ENCODE results near the gene ABCG4.
A peak's percentile ranks its signal among the peaks of the same experiment; 100 is the strongest.
"Not testable (repeated sequence)": the region's sequence is repeated elsewhere in the genome, so short reads cannot be mapped to it uniquely, and the experiment has no call there.

ABCG4 gene

DNA sequence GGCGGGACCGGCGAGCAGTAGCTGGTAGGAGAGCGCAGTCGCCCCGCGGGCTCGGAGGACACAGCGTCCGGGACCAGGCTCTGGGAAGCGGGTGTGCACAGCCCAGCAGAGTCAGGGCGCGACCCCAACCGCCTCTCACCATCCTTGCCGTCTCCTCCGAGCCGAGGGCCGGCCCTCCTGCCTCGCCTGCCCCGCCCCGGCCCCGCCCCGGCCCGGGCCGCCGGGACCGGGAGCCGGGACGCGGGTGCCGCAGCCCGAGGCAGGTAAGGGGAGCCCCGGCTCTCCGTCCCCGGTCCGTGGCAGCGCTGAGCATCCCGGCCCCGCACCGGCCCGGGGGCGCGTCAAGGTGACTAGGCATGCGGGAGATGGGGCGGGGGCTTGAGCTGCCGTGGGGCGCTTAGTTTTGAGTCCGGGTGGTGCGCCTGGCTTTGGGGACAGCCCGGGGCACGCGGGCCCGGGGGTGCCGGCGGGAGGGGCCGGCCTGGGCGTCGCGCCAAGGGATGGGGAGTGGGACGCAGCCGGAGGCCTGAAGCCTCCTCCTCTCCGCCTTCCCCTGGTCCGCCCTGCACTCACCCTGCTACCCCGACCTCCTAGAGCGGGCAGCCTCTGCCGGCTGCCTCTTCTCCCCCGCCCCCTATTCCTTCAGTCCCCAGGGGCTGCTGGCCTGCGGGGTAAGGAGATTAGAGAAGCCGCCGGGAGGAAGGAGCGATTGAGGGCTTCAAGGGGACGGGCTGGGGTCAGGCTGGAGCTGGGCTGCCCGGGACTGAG is at the start of gene ABCG4:
Gene ABCG4, plus strand, starts transcription at position 35 of the 768 bp plus-strand sequence. CDS start 914 bp downstream, outside the sequence.
- DNase-seq (ENCODE audit: low read depth), result no peak

DNA sequence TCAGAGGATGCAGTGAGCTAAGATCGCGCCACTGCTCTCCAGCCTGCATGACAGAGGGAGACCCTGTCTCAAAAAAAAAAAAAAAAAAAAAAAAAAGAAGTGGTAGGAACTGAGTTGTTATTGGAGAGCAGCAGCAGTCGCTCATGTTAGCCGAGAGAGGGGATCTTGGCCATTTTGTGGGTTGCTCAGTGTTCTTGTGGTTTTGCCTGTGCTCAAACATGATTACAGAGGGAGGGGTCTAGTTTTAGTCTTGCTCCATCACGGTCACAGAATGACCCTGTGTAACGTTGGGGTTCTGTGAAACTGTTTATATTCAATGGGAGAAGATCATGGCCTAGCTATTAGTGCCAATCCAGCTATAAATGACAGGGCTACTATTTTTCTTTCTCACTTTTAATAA is 49.1 kb upstream of the ABCG4 start:
- no peak for DNase-seq (ENCODE audit: low read depth)

DNA sequence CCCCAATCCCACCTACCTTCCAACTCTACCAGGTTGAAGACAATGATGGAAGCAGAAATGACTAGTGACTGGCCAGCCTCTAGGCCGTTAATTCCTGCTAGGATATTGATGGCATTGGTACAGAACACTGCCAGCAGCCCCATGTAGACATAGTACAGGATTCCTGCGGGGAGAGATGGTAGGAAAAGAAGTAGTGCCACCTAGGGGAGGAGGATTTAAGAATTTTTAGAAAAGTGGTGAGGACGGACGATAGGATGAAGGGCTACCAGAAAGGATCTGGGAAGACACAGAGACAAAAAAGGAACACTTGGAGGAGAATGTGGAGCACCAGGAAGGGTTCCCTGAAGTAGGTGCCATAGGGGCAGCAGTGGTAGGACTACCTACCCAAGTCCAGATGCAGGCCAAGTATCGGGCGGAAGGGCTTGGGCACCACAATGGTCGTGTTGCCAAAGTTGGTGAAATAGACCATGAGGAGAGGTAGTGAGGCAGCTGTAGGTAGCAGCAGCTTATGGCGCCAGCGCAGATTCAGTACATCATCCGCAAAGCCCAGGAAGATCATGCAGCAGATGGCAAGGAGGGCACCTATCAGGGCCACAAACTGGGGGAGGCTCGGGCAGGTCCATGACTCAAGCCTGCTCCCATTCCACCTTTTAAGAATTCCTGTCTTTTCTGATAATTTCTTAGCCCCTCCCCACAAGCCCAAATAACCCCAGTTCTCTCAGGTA is 48.4 kb upstream of the ABCG4 start:
- DNase-seq (ENCODE audit: low read depth), result no peak

DNA sequence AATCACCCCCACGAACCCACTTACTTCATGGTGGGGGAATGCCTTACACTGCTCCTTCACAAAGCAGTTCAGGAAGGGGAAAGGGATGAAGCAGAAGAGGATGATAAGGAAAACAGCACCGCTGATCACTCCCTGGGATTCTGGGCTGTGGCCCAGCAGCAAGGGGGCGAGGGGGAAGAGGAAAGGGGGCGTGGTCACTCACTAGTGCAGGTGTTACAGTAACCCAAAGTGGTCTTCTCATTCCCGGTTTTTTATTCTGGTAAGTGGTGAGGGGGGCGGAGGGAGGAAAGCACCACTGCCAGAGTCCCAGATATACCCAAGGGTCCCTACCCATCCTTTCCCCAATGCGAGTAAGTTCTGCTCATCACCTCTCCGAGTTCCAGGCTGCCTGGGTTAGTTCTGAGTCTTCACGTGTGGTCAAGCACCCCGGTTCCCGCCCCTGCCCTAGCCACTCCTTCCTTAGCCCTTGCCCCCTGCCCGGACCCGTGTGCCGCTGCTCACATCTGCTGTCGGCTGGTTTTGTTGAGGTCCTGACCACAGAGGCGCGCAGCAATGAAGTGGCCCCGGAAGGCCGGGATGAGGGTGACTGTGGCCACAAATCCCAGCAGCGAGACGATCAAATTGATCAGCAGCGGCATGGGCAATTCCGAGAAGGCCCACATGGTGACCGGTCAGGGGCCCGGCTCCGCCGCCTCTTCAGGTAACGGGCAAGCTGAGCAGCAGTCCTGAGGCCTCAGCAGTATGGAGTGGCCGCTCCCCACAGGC is 47.7 kb upstream of the ABCG4 start:
- no peak for DNase-seq (ENCODE audit: low read depth)

DNA sequence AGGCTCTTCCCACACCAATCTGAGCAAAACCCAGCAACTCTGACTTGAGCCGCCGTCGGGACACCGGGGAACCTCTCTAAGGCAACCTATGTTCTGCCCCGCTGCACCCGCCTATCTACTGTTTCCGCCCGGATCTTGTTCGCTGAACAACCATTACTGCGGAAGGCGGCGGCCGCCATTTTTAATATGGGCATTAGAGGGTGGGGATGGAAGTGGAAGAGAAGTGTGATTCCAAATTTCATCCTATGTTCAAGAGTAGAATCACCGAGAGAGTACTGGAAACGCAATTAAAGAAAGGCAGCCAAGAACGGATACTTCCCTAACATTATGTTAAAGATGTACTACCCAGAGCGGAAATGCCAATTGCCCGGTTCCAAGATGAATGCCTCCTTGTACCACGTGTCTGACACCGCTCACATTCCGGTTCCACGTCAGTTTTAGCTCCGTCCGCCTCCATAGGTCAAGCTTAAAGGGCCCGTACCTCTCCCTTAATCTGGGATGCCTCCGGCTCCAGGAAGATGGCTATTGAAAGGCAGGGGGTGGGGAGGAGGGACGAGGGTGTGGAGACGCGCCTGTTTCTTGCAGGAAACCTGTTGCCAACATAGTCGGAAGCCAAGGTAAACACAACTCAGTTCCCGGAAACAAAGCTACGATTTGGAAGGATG is 47.0 kb upstream of the ABCG4 start, which contains the start of gene DPAGT1:
Gene DPAGT1, minus strand, starts transcription at position 95 of the 665 bp plus-strand sequence. CDS start 198 bp downstream, outside the sequence.
- DNase-seq (ENCODE audit: low read depth), result peak; percentile 75

DNA sequence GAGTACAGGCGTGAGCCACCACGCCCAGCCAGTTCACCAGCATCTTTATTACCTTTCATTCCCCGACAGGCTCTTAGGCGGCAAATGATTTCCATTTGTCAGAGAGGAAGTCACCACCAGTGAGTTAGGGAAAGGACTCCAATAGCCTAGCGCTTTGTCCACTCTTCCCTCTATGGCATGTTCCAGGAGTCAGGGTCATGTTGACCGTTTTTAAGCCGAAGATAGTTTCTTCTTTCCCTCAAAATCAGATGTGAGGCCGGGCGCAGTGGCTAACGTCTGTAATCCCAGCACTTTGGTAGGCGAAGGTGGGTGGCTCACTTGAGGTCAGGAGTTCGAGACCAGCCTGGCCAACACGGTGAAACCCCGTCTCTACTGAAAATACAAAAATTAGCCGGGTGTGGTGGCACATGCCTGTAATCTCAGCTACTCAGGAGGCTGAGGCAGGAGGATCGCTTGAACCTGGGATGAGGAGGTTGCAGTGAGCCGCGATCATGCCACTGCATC is 45.6 kb upstream of the ABCG4 start:
- DNase-seq (ENCODE audit: low read depth), result not testable (repeated sequence)

DNA sequence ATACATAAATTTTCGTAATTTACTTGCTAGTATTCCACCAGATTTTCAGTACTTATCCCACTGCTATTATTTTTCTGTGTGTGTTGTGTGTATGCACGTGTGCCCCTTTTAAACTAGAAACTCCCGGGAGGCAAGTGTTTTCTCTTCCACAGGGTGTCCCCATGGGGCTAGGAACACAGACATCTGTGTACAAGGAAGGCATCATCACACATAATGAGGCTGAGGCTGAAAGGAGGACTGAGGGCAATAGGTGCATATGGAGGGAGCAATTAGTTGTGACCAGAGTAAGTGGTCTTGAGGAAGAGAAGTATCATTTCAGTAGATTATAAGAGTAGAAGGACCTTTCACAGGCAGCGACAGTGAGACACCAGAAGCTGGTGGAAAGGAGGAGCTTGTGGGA is 45.1 kb upstream of the ABCG4 start:
- no peak for DNase-seq (ENCODE audit: low read depth)

DNA sequence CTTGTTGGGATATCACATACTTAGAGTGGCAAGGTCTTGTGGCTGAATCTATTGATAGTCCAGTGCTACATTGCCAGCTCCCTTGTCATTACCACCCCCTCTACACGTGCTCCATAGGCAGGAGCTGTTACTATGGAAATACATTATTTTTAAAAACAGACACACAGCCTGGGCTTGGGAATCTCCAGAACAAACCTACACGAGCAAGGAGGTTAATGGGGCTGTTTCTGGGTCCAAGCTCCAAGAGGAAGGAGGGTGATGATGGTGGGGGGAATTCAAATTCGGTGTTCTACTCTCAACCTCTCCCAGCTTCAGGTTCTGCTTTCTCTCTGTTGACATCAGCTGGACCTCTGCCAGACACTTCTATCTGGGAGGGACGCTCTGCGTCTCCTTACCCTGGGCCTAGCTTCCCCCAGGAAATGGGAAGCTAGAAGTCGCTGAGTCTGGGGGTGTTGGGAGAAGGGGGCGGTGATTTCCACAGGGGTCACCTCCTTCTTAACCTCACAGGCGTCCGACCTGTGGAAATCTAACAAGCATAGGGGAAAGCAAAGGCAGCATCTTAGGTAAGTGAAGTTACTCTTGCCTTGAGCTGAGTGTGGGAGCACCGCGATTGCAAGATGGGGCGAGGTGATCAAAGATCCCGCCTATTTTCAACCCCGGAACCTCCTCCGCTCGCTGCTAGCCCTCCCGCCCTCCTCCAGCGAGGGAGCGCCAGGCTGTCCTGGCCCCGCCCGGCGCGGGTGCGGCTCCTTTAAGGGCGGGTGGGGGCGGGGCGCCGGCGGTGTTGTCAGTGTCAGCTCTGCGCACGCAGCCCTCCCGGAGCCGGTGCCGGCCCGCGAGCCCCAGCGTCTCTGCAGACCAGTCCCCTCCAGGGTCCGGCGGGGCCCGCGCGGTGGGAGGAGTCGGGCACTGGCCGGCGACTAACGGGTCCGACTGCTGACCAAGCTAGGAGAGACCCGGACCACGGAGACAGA is 42.0 kb upstream of the ABCG4 start, which contains the start of gene C2CD2L:
Gene C2CD2L, plus strand, starts transcription at position 781 of the 974 bp plus-strand sequence. CDS start 398 bp downstream, outside the sequence.
- peak; percentile 79 for DNase-seq (ENCODE audit: low read depth)

DNA sequence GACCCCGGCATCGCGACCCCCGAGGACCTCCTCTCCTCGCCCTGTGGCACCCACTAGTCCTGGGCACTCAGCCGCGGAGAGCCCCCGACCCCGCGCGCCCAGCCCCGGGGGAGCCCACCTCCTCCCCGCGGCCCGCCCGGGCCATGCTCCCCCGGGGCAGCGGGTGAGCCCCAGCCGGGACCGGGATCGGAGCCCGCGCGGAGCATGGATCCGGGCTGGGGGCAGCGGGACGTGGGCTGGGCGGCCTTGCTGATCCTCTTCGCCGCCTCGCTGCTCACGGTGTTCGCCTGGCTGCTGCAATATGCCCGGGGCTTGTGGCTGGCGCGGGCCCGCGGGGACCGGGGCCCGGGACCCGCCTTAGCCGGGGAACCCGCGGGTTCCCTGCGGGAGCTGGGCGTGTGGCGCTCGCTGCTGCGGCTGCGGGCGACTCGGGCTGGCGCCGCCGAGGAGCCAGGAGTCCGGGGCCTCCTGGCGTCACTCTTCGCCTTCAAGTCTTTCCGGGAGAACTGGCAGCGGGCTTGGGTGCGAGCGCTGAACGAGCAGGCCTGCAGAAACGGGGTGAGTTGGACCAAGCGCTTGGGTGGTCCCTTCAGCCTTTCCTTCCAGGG is 41.2 kb upstream of the ABCG4 start:
- DNase-seq (ENCODE audit: low read depth), result no peak

DNA sequence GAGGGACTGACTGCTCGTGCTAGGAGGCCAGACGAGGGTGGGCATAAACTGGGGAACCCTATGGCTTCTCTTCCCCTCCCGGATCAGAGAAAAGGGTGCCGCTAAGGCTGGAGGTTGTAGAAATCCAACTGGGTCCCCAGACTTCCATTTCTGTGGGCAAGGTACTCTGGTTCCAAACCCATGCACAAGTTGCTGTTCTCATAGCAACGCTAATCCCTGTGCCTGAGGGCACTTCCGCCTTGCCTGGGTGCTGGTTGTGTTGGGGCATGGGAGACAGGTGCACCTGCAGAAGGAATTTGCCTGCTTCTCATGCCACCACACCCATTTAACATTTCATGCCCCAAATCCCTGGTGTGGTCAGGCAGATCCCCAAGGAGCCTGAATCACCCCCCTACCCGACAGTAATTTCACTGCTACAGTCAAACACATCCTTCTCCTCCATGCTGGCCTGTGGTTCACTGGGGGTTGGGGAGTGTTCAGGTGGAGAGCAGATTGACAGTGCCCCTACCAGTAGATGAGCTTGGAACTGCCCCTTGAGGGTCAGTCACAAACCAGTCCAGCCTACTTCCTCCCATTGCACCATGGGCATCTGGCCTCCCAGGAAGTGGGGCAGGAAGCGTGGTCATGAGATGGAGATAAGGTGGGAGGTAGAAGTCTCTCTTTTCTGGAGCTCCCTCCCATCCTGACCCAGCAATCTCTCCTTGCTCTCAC is 40.6 kb upstream of the ABCG4 start:
- no peak for DNase-seq (ENCODE audit: low read depth)

DNA sequence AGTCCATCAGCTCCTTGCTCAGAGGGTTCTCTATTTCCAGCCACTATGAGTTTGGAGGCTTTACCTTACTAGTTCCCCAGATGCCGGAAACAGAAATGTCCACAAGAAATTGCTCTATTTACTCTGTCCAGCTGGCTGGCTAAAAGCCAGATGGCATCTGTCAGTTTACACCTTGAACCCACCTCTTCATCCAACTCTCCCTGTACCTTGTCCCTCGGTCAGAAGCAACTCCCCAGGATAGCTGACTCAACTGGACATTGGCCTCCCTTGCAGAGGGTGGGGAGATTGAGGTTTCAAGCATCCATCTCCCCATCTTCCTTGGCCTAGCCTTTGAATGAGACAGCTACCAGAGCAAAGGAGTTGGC is 40.0 kb upstream of the ABCG4 start:
- no peak for DNase-seq (ENCODE audit: low read depth)

DNA sequence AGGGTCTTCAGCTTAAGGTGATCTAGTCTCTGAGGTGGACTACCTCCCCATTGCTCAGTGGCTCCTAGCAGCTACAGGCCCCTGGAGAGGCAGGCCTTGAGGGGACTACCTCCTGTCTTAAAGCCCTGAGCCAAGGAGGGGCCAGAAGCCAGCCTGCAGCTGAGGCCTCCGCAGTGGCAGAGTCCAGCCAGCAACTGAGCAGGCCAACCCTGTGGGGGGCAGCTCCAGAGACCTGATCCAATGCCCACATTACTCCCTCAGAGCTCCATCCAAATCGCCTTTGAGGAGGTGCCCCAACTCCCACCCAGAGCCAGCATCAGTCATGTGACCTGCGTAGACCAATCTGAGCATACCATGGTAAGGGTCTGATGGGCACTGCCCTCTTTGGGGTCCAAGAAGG is 39.0 kb upstream of the ABCG4 start:
- DNase-seq (ENCODE audit: low read depth), result no peak

DNA sequence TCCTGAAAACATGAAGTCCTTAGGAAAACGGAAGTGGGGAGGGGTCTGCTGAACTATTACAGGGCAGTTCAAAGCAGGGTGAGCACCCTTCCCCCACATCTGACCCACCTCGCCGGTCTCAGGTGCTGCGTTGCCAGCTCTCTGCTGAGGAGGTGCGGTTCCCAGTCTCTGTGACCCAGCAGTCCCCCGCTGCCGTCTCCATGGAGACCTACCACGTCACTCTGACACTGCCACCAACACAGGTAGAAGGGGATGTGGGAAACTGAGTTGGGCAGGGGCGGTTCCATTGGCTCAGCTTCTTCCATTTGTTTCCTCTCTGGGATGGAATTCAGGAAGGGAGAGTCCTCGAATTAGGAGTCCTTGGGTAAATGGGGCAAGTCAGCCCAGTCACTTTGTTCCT is 38.4 kb upstream of the ABCG4 start:
- DNase-seq (ENCODE audit: low read depth), result no peak

DNA sequence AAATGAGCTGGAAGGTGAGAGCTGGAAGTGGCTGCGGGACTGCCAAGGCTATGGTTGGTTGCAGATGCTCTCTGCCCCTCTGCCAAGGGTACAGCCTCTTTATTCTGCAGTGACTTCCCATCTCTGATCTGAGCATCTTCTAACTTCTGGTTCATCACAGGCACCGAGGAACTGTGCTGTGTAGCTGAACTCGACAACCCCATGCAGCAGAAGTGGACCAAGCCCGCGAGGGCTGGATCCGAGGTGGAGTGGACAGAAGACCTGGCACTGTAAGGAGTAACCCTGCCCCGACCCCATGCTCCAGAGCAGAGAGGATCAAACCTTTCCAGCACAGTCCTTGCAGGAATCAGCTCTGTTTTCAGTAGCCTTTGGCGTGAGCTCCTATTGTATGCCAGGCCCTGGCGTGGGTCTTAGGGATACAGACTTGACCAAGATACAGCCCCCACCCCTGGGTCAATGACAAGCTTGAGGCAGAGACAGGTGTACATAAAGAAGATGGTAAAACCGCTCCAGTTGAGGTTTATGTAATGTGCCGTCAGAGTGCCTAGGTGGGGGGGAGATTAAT is 37.4 kb upstream of the ABCG4 start:
- no peak for DNase-seq (ENCODE audit: low read depth)

DNA sequence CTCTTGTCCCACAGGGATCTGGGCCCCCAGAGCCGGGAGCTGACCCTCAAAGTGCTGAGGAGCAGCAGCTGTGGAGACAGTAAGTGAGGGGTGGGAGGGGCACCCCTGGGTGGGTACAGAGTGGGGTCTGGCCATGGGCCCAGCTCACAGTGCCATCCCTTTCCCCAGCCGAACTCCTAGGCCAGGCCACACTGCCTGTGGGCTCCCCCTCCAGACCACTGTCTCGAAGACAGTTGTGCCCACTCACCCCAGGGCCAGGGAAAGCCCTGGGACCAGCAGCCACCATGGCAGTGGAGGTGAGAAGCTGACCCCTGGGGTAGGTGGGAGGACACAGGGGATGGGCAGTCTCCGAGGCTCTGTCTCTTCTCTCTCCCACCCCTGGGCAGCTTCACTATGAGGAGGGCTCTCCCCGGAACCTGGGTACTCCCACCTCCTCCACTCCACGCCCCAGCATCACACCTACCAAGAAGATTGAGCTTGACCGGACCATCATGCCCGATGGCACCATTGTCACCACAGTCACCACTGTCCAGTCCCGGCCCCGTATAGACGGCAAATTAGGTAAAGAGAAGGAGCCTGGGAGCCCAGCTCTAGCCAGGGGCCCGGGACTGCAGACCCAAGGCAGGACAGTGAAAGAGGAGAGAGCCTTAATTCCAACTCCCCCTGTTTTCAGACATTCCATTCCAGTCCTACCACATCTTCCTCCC is 36.4 kb upstream of the ABCG4 start:
- DNase-seq (ENCODE audit: low read depth), result no peak

DNA sequence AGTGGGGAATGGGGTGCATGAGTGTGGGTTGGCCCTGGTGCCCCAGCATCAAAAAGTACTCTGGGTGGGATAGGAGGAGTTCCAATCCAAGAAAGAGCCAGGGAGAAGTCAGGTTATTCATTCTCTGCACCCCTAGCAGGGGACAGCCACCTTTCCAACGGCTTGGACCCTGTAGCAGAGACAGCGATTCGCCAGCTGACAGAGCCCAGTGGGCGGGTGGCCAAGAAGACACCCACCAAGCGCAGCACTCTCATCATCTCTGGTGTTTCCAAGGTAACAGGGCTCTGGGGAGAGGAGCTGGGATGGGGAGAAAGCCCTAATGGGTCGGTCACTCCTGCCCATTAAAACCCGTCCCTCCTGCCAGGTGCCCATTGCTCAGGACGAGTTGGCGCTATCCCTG is 35.1 kb upstream of the ABCG4 start:
- no peak for DNase-seq (ENCODE audit: low read depth)

DNA sequence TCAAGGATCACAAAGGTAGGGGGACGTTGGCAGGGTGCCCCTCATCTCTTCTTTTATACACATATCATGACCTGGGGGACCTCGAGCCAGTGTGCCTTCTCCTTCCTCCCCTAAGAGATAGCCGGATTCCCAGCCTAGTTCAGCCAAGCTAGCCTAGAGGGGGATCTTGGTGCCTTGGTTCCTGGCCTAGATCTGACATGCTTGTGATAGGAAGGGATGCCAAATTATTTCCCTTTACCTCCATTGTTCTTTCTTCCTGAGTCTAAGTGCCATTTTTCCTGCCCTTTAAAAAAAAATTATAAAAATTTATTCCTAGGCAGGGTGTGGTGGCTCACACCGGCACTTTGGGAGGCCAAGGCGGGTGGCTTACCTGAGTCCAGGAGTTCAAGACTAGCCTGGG is 34.5 kb upstream of the ABCG4 start:
- no peak for DNase-seq (ENCODE audit: low read depth)

DNA sequence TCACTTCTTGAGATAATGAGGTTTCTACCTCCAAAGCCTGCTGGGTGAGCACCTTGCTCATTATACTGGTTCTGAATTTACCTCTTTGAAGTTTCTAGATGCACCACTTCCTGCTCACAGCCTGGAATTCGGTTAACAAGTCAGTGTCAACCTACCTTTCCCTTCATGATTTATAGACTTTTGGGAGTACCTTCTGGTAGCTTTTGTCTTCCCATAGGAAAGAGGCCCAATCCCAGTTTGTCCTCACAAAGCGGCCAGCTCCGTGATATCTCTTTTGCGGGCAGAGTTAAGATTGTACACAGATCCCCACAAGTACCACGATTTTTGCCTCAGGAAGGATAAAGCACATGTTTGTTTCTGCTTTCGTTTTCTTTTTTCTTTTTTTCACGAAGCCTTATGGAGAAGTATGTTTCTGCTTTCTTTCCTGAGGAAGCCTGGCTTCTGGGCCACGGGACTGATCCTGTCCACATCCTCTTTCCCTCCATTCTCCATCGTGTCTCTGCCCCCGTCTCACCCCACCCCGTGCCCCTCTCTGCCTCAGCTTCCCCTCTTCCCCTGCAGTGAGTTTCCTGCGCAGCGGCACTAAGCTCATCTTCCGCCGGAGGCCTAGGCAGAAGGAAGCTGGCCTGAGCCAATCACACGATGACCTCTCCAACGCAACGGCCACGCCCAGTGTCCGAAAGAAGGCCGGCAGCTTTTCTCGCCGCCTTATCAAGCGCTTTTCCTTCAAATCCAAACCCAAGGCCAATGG is 33.2 kb upstream of the ABCG4 start:
- no peak for DNase-seq (ENCODE audit: low read depth)
